Thyroid gland (tissue), 4 donors: Measurements from ENCODE around the gene ATP6V1C2. TPM values are rescaled to one million over a fixed set of nuclear protein-coding genes. Genes with fewer than 3 reads are reported as not detected.

Experiments used
- DNase-seq, 2 donors: peaks; one replicate each; pipeline ENCODE4 v3.0.0-alpha.2; 2019
- H3K27ac ChIP-seq, 3 donors: fragments of 200-600 bp; sonication (generic); 1 replicate in 2 of 3; 2 replicates in 1 of 3; pipeline ENCODE4 v1.5.1; 2016 to 2019; ENCODE audit warnings: mild to moderate bottlenecking in 1 of 3, moderate library complexity in 1 of 3
- H3K27me3 ChIP-seq: fragments of 200-600 bp; sonication (generic); one replicate; pipeline ENCODE4 v1.5.1; 2019
- H3K36me3 ChIP-seq, 2 donors: fragments of 200-600 bp; sonication (generic); one replicate each; pipeline ENCODE4 v1.5.1; 2016 to 2019
- H3K4me1 ChIP-seq, 2 donors: fragments of 200-600 bp; sonication (generic); one replicate each; pipeline ENCODE4 v1.5.1; 2017 to 2019
- H3K4me3 ChIP-seq, 3 donors: fragments of 200-600 bp; sonication (generic); replicated peaks in 1 of 3; 1 replicate in 2 of 3; 2 replicates in 1 of 3; pipeline ENCODE4 v1.5.1; 2016; ENCODE audit warnings: mild to moderate bottlenecking in 1 of 3
- H3K9me3 ChIP-seq: fragments of 200-600 bp; sonication (generic); one replicate; pipeline ENCODE4 v1.5.1; 2017
- POLR2A ChIP-seq, 2 donors: fragments of 450-650 bp; IDR thresholded peaks; one replicate each; pipeline ENCODE4 v1.6.1; 2017; ENCODE audit warnings: antibody characterized with exemption in 2 of 2, mild to moderate bottlenecking in 2 of 2, moderate library complexity in 1 of 2
- WGBS, 2 donors: methylation state at CpG; one replicate each; pipeline ENCODE4 v1.1.5; 2017; 5-methylcytosine and 5-hydroxymethylcytosine counted together
- intact Hi-C: fragments of 100-400 bp; cut with DNase I; formaldehyde crosslinking; loops from one replicate; pipeline ENCODE4 v1.15.1; 2023
- total RNA-seq, 4 donors: library from RNA; depleted of rRNA; stranded (reverse); fragments of >200 nt; gene quantifications; one replicate each; pipeline ENCODE4 v1.2.3, GENCODE V29; 2016
- TF ChIP-seq, protein P1 (sequence below), 6 experiments: fragments of 200-600 bp in 3 of 6; fragments of 450-650 bp in 3 of 6; sonication (generic) in 3 of 6; IDR thresholded peaks; one replicate each; pipeline ENCODE4 v1.5.1; 2016 to 2019; ENCODE audit warnings: antibody characterized with exemption in 6 of 6, mild to moderate bottlenecking in 2 of 6, inconsistent platforms in 1 of 6, moderate library complexity in 1 of 6

ATP6V1C2 gene
- total RNA-seq, 4 donors from 2014 or later: not detected

DNA sequence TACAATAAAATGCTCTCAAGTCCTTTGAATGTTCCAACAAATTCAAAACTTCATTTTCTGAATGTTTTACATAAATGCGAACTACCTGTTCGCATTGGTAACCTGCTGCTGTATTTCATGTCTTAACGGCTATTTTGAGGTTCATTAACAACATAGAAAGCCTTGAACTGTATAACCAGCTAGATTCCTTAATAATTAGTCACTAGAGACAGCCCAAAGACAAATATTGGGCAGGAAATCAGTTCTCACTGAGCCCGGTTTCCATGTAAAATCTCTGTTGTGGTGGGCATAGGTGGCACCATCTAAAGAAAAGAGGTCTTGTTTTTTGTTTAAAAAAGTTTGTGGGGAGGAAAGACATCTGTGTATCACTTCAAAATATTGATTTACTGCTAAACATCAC is 62.0 kb downstream of the ATP6V1C2 start:
- H3K27ac ChIP-seq: no peak overlapping the region
- intact Hi-C loops: no loop called here
- H3K27me3 ChIP-seq: no peaks in the 10 kb centered on the region
- WGBS, 2 donors: 94 to 95% methylated on average over 4 of the region's 4 CpGs
- H3K9me3 ChIP-seq: no peaks in the 10 kb centered on the region
- H3K36me3 ChIP-seq: peaks cover 45 to 79% of the 10 kb centered on the region in 2 donors
- TF ChIP-seq, protein P1, sequence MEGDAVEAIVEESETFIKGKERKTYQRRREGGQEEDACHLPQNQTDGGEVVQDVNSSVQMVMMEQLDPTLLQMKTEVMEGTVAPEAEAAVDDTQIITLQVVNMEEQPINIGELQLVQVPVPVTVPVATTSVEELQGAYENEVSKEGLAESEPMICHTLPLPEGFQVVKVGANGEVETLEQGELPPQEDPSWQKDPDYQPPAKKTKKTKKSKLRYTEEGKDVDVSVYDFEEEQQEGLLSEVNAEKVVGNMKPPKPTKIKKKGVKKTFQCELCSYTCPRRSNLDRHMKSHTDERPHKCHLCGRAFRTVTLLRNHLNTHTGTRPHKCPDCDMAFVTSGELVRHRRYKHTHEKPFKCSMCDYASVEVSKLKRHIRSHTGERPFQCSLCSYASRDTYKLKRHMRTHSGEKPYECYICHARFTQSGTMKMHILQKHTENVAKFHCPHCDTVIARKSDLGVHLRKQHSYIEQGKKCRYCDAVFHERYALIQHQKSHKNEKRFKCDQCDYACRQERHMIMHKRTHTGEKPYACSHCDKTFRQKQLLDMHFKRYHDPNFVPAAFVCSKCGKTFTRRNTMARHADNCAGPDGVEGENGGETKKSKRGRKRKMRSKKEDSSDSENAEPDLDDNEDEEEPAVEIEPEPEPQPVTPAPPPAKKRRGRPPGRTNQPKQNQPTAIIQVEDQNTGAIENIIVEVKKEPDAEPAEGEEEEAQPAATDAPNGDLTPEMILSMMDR (IDR thresholded peaks at IDR 0.05): no peak
- no peak for TF ChIP-seq POLR2A (IDR thresholded peaks at IDR 0.05)
- no peak for DNase-seq
- H3K4me1 ChIP-seq: peaks cover 12 to 20% of the 10 kb centered on the region in 2 donors
- H3K4me3 ChIP-seq: no peak overlapping the region

DNA sequence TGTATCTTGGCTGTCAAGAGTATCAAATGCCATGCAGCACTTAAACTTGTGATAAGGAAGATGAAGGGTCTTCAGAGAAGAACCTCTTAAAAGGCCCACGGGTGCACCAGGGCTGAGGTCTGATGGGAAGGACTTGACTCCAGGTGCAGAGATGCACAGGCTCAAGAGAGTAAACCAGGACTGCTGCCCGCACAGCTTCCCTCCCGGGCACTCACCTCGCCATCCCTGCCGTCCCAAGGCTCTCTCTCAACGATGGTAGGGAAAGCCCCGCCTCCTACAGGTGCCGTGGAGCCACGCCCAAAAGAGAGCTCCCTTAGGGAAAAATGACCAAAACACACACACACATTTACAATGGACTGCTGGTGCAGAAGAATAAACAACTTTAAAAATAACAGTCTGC is 63.3 kb downstream of the ATP6V1C2 start:
- 76 to 80% methylated on average over 9 of the region's 9 CpGs for WGBS, 2 donors
- H3K4me3 ChIP-seq: no peak overlapping the region
- no peaks in the 10 kb centered on the region for H3K27me3 ChIP-seq
- intact Hi-C loops: no loop called here
- H3K4me1 ChIP-seq: peaks cover 12 to 20% of the 10 kb centered on the region in 2 donors
- peak overlapping the region in 2 of 3 donors; percentile 64 to 69 for H3K27ac ChIP-seq
- DNase-seq: no peak
- TF ChIP-seq POLR2A (IDR thresholded peaks at IDR 0.05): no peak
- TF ChIP-seq, protein P1 (IDR thresholded peaks at IDR 0.05): no peak
- peaks cover 56 to 88% of the 10 kb centered on the region in 2 donors for H3K36me3 ChIP-seq
- H3K9me3 ChIP-seq: no peaks in the 10 kb centered on the region

- H3K4me1 ChIP-seq: peaks cover 12 to 20% of the 10 kb centered on the region in 2 donors
- H3K36me3 ChIP-seq: peaks cover 60 to 88% of the 10 kb centered on the region in 2 donors
- WGBS, 2 donors: 81 to 97% methylated on average over 5 of the region's 5 CpGs
- TF ChIP-seq, protein P1 (IDR thresholded peaks at IDR 0.05): no peak
- TF ChIP-seq POLR2A (IDR thresholded peaks at IDR 0.05): no peak
- H3K27me3 ChIP-seq: no peaks in the 10 kb centered on the region
- H3K27ac ChIP-seq: peak overlapping the region in 1 of 3 donors; percentile 69
- H3K4me3 ChIP-seq: no peak overlapping the region
- DNase-seq: no peak
- H3K9me3 ChIP-seq: no peaks in the 10 kb centered on the region
- intact Hi-C loops: no loop called here
Observed at GRCh38 chr2:10785260-10785659, 63.8 kb downstream of the ATP6V1C2 start.

- Histone ChIP-seq H3K9me3 (no peaks in the 10 kb centered on the region), H3K4me1 (peaks cover 12 to 20% of the 10 kb centered on the region in 2 donors), H3K36me3 (peaks cover 65 to 88% of the 10 kb centered on the region in 2 donors), H3K27me3 (no peaks in the 10 kb centered on the region), H3K4me3 (no peak overlapping the region), H3K27ac (no peak overlapping the region)
- intact Hi-C loops: no loop called here
- TF ChIP-seq, protein P1 (IDR thresholded peaks at IDR 0.05): no peak
- no peak for TF ChIP-seq POLR2A (IDR thresholded peaks at IDR 0.05)
- no peak for DNase-seq
- WGBS, 2 donors: 90 to 96% methylated on average over 12 of the region's 12 CpGs
Observed at GRCh38 chr2:10786240-10786982, 65.0 kb downstream of the ATP6V1C2 start.
